IMR-90 (cell line): Measurements from ENCODE around the gene CROCC2. TPM values are rescaled to one million over a fixed set of nuclear protein-coding genes. Genes with fewer than 3 reads are reported as not detected.

Experiments used
- ATAC-seq: fragments of 200-7000 bp; cut with Tn5 transposase; 2 replicates; pipeline ENCODE4 v1.9.1; 2020; ENCODE audit warnings: low read depth, mild to moderate bottlenecking, moderate library complexity
- BruUV-seq: library from RNA; stranded (reverse); fragments of 400-500 nt; replicated peaks from 2 replicates; lab custom pipeline; 2021; lab: Mats Ljungman, UMichigan
- CTCF ChIA-PET: fragments of 300-600 bp; formaldehyde crosslinking; extraction: SDS; loops from one replicate; lab custom pipeline; 2021; ENCODE audit warnings: antibody characterized with exemption; lab: Yijun Ruan, JAX
- POLR2A ChIA-PET: fragments of 300-600 bp; sonication (Branson Sonifier 250); formaldehyde crosslinking; loops from one replicate; lab custom pipeline; 2022; ENCODE audit warnings: antibody characterized with exemption; ENCODE audit not compliant: unreplicated experiment; lab: Charles Lee
- DNase-seq: peaks from one replicate; pipeline ENCODE4 v3.0.0; 2013
- H2AFZ ChIP-seq: replicated peaks from 2 replicates; pipeline ENCODE3; 2013; ENCODE audit warnings: low read length, mild to moderate bottlenecking; ENCODE audit not compliant: poor library complexity
- H2AK5ac ChIP-seq: 2 replicates; pipeline ENCODE4 v1.6.1; 2013; ENCODE audit warnings: low read depth, low read length, inconsistent platforms
- H2AK9ac ChIP-seq: replicated peaks from 2 replicates; pipeline ENCODE3; 2013; ENCODE audit warnings: mild to moderate bottlenecking, low read depth, low read length, moderate library complexity; ENCODE audit not compliant: poor library complexity
- H2BK120ac ChIP-seq: 2 replicates; pipeline ENCODE4 v1.6.1; 2013; ENCODE audit warnings: low read depth, low read length, inconsistent platforms
- H2BK15ac ChIP-seq: 3 replicates; pipeline ENCODE4 v1.6.1; 2013; ENCODE audit warnings: low read depth, low read length, inconsistent platforms
- H2BK20ac ChIP-seq: 2 replicates; pipeline ENCODE4 v1.6.1; 2013; ENCODE audit warnings: low read depth, mild to moderate bottlenecking, inconsistent platforms, low read length, moderate library complexity
- H2BK5ac ChIP-seq: 2 replicates; pipeline ENCODE4 v1.6.1; 2013; ENCODE audit warnings: mild to moderate bottlenecking, low read depth, low read length, inconsistent platforms; ENCODE audit not compliant: poor library complexity, severe bottlenecking
- H3K14ac ChIP-seq: replicated peaks from 2 replicates; pipeline ENCODE4 v1.6.1; 2013; ENCODE audit warnings: low read depth, low read length, inconsistent platforms
- H3K18ac ChIP-seq: 2 replicates; pipeline ENCODE4 v1.6.1; 2013; ENCODE audit warnings: low read depth, low read length, control low read depth
- H3K23ac ChIP-seq: 2 replicates; pipeline ENCODE4 v1.6.1; 2013; ENCODE audit warnings: low read depth, low read length, inconsistent platforms
- H3K27ac ChIP-seq: 2 replicates; pipeline ENCODE4 v1.5.1; 2013; ENCODE audit warnings: mild to moderate bottlenecking, control low read depth, low read length; ENCODE audit not compliant: insufficient read depth
- H3K27me3 ChIP-seq: 2 replicates; pipeline ENCODE4 v1.6.1; 2013; ENCODE audit warnings: low read length; ENCODE audit not compliant: control insufficient read depth, insufficient read depth
- H3K36me3 ChIP-seq: 2 replicates; pipeline ENCODE4 v1.6.1; 2013; ENCODE audit warnings: low read length, mixed read lengths; ENCODE audit not compliant: control insufficient read depth, insufficient read depth
- H3K4ac ChIP-seq: 2 replicates; pipeline ENCODE4 v1.6.1; 2013; ENCODE audit warnings: low read depth, low read length, inconsistent platforms
- H3K4me1 ChIP-seq: 2 replicates; pipeline ENCODE4 v1.6.1; 2013; ENCODE audit warnings: low read length, mixed read lengths; ENCODE audit not compliant: control insufficient read depth, insufficient read depth
- H3K4me2 ChIP-seq: 2 replicates; pipeline ENCODE4 v1.6.1; 2013; ENCODE audit warnings: low read depth, mild to moderate bottlenecking, control low read depth, low read length, moderate library complexity
- H3K4me3 ChIP-seq: 2 replicates; pipeline ENCODE4 v1.5.1; 2013; ENCODE audit warnings: low read depth, mild to moderate bottlenecking, control low read depth, low read length, moderate library complexity; ENCODE audit not compliant: insufficient read depth
- H3K56ac ChIP-seq: 2 replicates; pipeline ENCODE4 v1.6.1; 2013; ENCODE audit warnings: low read length, inconsistent platforms; ENCODE audit not compliant: insufficient read depth; ENCODE audit errors: extremely low read depth
- H3K79me1 ChIP-seq, 2 experiments: 2 replicates each; pipeline ENCODE4 v1.6.1; 2013; ENCODE audit warnings: low read length in 2 of 2, inconsistent platforms in 1 of 2, low read depth in 1 of 2
- H3K9ac ChIP-seq: 2 replicates; pipeline ENCODE4 v1.6.1; 2013; ENCODE audit warnings: low read depth, low read length, control low read depth
- H3K9me1 ChIP-seq: 2 replicates; pipeline ENCODE4 v1.6.1; 2013; ENCODE audit warnings: low read length, inconsistent platforms; ENCODE audit not compliant: insufficient read depth
- H3K9me3 ChIP-seq: 2 replicates; pipeline ENCODE4 v1.6.1; 2013; ENCODE audit warnings: low read length; ENCODE audit not compliant: control insufficient read depth, insufficient read depth
- H4K20me1 ChIP-seq: 2 replicates; pipeline ENCODE4 v1.6.1; 2013; ENCODE audit warnings: low read length, inconsistent platforms; ENCODE audit not compliant: insufficient read depth
- H4K5ac ChIP-seq: 2 replicates; pipeline ENCODE4 v1.6.1; 2013; ENCODE audit warnings: mild to moderate bottlenecking, low read depth, low read length, control low read depth
- H4K8ac ChIP-seq, 2 experiments: 2 replicates each; pipeline ENCODE4 v1.6.1; 2013; ENCODE audit warnings: low read depth in 2 of 2, low read length in 2 of 2, control low read depth in 1 of 2, inconsistent platforms in 1 of 2
- H4K91ac ChIP-seq: 2 replicates; pipeline ENCODE4 v1.6.1; 2013; ENCODE audit warnings: low read depth, low read length, inconsistent platforms; ENCODE audit not compliant: insufficient read depth
- MAZ ChIP-seq: IDR thresholded peaks from 2 replicates; pipeline ENCODE4 v1.6.1; 2012; ENCODE audit warnings: low read depth, mild to moderate bottlenecking, low read length, improper control_type of control experiment, moderate library complexity, borderline replicate concordance
- RAD21 ChIP-seq: IDR thresholded peaks from 2 replicates; pipeline ENCODE4 v1.6.1; 2012; ENCODE audit warnings: low read length, improper control_type of control experiment
- RFX5 ChIP-seq: IDR thresholded peaks from 2 replicates; pipeline ENCODE4 v1.8.0; 2012; ENCODE audit warnings: low read depth, mild to moderate bottlenecking, low read length, moderate library complexity
- SMC3 ChIP-seq: fragments of 150-350 bp; IDR thresholded peaks from 2 replicates; pipeline ENCODE4 v1.6.1; 2016; ENCODE audit warnings: low read depth, mild to moderate bottlenecking, antibody characterized with exemption, low read length, moderate library complexity
- WGBS, 2 experiments: methylation state at CpG; one replicate each; pipeline versions ENCODE4 v1.1.5 to v1.1.7; 2013; ENCODE audit warnings: missing lambda C conversion rate in 2 of 2; ENCODE audit not compliant: insufficient read length in 1 of 2; ENCODE audit errors: extremely low coverage in 2 of 2; 5-methylcytosine and 5-hydroxymethylcytosine counted together
- dilution Hi-C: fragments of 300-500 bp; cut with HindIII; formaldehyde crosslinking; loops from one replicate; pipeline ENCODE4 v1.14.3; 2018; ENCODE audit warnings: low sequenced_read_pairs; ENCODE audit not compliant: unreplicated experiment
- in situ Hi-C: fragments of 300-500 bp; cut with MboI; formaldehyde crosslinking; loops from 3 replicates; pipeline ENCODE4 v1.14.3; 2019; ENCODE audit warnings: low sequenced_read_pairs, inconsistent platforms, mixed read lengths
- intact Hi-C: fragments of 100-400 bp; cut with micrococcal nuclease; formaldehyde crosslinking; loops from 2 replicates; pipeline ENCODE4 v1.10.0; 2022
- polyA plus RNA-seq, 3 experiments: library from polyadenylated mRNA; depleted of rRNA; stranded (reverse); fragments of >200 nt; gene quantifications; 2 replicates each; pipeline ENCODE4 v1.2.3, GENCODE V29; 2012; ENCODE audit warnings: low replicate concordance in 1 of 3
- total RNA-seq: library from RNA; depleted of rRNA; stranded (reverse); fragments of >200 nt; gene quantifications from 2 replicates; pipeline ENCODE4 v1.2.3, GENCODE V29; 2012
- TF ChIP-seq, protein P1 (sequence below): conservative IDR thresholded peaks from 2 replicates; pipeline ENCODE4 v1.5.1; 2012; ENCODE audit warnings: mild to moderate bottlenecking, low read depth, low read length, improper control_type of control experiment

CROCC2 gene
- total and polyA plus RNA-seq, 2 of the 4 experiments (the other 2 are of a cell fraction) = not detected

DNA sequence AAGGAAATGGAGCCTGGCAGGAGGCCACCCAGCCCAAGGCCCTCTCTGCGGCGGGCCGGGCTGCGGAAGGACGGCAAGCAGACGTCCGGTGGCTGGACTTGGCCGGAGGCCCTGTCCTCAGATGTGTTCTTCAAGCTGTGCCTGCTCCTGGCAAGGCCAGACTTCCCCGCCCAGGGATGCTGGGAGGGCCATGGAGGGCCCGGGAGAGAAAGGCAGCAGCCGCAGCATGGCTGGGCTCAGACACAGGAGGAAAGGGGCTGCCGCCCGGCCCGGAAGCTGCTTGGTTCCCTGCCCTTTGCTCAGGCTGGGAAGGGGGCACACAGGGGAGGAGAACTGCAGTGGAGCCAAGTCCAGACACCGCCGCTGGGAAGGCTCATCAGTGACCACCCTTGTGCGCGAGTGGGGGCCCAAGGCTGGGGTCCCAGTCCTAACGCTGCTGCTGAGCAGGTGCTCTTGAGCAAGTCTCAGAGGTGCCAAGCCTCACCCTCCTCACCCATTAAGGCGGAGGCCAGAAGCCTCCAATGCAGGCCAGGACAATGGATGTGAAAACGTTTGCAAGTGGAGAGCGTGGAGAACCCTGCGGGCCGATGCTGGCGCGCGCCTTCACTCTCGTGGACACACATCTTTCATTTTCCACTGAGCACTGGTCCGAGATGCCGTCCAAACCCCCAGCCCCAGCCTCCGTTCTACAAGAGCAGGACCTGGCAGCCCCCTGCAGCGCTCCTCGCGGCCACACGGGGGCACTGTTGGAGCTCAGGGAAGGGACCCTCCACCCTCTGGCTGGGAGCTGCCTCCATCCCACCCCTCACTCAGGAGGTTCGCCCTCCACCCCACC, 7.9 kb downstream of the CROCC2 start:
- ChIA-PET CTCF (no interaction called here), POLR2A (interaction anchor here (0.6 kb wide), 1 partner anchor 316 kb away, joined by 3 read pairs; no protein-coding TSS in a partner anchor)
- H3K18ac ChIP-seq = peak overlapping the region; percentile 14; the same call in 1 of the 2 replicates
- no peaks in the 10 kb centered on the region for H4K20me1 ChIP-seq
- H2BK15ac ChIP-seq = no peak overlapping the region; the same call in 2 of the 3 replicates
- peak overlapping the region; percentile 7 for H3K27ac ChIP-seq
- peak; percentile 69; the same call in 1 of the 2 replicates for TF ChIP-seq MAZ
- TF ChIP-seq, protein P1, sequence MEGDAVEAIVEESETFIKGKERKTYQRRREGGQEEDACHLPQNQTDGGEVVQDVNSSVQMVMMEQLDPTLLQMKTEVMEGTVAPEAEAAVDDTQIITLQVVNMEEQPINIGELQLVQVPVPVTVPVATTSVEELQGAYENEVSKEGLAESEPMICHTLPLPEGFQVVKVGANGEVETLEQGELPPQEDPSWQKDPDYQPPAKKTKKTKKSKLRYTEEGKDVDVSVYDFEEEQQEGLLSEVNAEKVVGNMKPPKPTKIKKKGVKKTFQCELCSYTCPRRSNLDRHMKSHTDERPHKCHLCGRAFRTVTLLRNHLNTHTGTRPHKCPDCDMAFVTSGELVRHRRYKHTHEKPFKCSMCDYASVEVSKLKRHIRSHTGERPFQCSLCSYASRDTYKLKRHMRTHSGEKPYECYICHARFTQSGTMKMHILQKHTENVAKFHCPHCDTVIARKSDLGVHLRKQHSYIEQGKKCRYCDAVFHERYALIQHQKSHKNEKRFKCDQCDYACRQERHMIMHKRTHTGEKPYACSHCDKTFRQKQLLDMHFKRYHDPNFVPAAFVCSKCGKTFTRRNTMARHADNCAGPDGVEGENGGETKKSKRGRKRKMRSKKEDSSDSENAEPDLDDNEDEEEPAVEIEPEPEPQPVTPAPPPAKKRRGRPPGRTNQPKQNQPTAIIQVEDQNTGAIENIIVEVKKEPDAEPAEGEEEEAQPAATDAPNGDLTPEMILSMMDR = peak; percentile 79
- no peak for TF ChIP-seq RFX5
- TF ChIP-seq RAD21 = peak; percentile 71
- peak; percentile 53 for TF ChIP-seq SMC3
- peak overlapping the region; percentile 18 for H2AK9ac ChIP-seq
- peak overlapping the region; percentile 84 for H3K4ac ChIP-seq
- DNase-seq = peak; percentile 55
- peaks cover 38% of the 10 kb centered on the region for H3K4me1 ChIP-seq
- H2BK120ac ChIP-seq = peak overlapping the region; percentile 85
- dilution Hi-C loops (no loop called here), intact Hi-C loops (loop anchor here (1.0 to 5.0 kb wide), 6 partner anchors 85 to 303 kb away; partner anchors contain the start of genes MTERF4, PPP1R7 and SNED1), in situ Hi-C loops (no loop called here)
- H2AK5ac ChIP-seq = peak overlapping the region; percentile 63
- no peaks in the 10 kb centered on the region for H3K36me3 ChIP-seq
- peak overlapping the region; percentile 9; the same call in 1 of the 2 replicates for H3K23ac ChIP-seq
- H4K91ac ChIP-seq = peak overlapping the region; percentile 69
- 17% methylated on average over 7 of the region's 36 CpGs; no CpG with 5 or more reads in 1 of the 2 experiments for WGBS, 2 experiments
- no peaks in the 10 kb centered on the region for H3K79me1 ChIP-seq
- H3K9me3 ChIP-seq = no peaks in the 10 kb centered on the region
- H3K9ac ChIP-seq = no peak overlapping the region; the same call in 1 of the 2 replicates
- ATAC-seq = peak; percentile 57
- H3K4me3 ChIP-seq = no peak overlapping the region
- peak overlapping the region; percentile 58 for H4K5ac ChIP-seq
- H3K14ac ChIP-seq = no peak overlapping the region; the same call in 1 of the 2 replicates
- H4K8ac ChIP-seq = peak overlapping the region; percentile 20 to 91; a peak in 3 of 4 replicates
- H2AFZ ChIP-seq = peak overlapping the region; percentile 87
- no peak overlapping the region for H3K4me2 ChIP-seq
- H2BK5ac ChIP-seq = peak overlapping the region; percentile 35
- H3K27me3 ChIP-seq = no peaks in the 10 kb centered on the region
- BruUV-seq = no TSS peak
- H3K56ac ChIP-seq = no peak overlapping the region
- peaks cover 3% of the 10 kb centered on the region; the same call in 1 of the 2 replicates for H3K9me1 ChIP-seq
- H2BK20ac ChIP-seq = peak overlapping the region; percentile 32
